ENCODE results near the gene VIPAS39.
"Not testable (repeated sequence)": the region's sequence is repeated elsewhere in the genome, so short reads cannot be mapped to it uniquely, and the experiment has no call there.

Gene VIPAS39

GRCh38 chr14:77469539-77469938 is 12.1 kb upstream of the VIPAS39 start:
- DNase-seq = no peak

GRCh38 chr14:77469067-77469505 is 11.7 kb upstream of the VIPAS39 start:
- DNase-seq = no peak

GRCh38 chr14:77467801-77468200 is 10.4 kb upstream of the VIPAS39 start:
- DNase-seq = no peak

DNA sequence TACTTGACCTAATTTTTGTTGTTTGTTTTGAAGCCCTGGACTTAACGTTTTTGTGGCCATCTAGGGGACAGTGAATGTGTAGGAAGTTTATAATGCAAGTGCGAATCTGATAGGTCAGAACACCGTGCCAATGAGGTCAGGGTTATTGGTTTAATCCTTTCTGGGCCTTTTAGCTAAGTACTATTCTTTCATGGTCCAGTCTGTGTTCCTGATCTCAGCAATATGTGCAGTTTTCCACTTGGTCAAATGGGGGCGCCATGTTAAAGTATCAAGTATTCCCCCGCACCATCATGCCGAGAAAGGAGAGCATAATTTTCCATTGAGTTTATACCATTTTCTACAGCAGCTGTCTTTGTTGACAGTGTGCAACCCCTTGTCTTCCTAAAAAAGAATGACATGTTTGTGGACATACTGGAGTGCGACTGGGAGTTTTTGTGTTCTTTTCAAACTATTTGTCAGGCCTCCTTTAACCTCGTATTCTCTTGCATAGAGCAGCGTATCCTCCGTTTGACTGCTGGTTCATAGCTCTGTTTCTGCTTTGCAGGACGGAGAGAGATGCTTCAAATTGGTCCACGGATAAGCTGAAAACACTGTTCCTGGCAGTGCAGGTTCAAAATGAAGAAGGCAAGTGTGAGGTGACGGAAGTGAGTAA is 1.8 kb upstream of the VIPAS39 start:
- no peak for DNase-seq

DNA sequence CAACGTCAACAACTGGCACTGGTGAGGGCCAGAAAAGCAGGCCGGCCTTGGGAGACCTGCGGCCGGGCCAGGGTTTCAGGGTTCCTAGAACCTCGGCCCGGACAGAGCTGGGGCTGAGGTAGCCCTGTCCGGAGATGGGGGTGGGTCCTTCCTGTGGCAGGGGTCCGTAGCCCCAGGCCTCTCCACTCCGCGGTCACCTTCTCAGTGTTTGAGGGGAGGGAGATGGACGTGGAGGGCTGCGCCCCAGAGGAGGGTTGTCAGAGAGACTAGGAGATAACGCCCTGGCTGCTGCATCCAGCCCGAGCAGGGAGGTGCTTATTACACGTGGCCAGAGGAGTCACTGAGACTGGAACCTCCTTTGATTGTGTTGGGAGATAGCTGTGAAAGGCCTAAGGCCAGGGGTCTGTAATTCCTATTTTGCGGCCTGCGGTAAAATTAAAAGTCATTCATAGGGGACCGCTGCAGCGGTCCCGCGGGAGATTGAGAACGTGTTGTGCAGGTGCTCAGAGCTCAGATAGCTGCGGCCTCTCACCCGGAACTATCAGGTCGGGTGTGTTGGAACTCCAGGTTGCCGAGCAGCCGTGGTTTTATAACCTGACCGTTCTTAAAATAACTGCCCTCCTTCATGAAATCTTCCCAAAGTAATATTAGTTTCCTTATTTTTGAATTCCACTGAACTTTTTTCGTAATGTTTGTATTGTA is 999 bp upstream of the VIPAS39 start:
- no peak for DNase-seq

GRCh38 chr14:77457115-77457521 is 283 bp downstream of the VIPAS39 start:
- DNase-seq = no peak

GRCh38 chr14:77455966-77456640 is 1.3 kb downstream of the VIPAS39 start:
- no peak for DNase-seq

- DNase-seq = no peak
Observed at GRCh38 chr14:77442196-77442595, 15.2 kb downstream of the VIPAS39 start.

DNA sequence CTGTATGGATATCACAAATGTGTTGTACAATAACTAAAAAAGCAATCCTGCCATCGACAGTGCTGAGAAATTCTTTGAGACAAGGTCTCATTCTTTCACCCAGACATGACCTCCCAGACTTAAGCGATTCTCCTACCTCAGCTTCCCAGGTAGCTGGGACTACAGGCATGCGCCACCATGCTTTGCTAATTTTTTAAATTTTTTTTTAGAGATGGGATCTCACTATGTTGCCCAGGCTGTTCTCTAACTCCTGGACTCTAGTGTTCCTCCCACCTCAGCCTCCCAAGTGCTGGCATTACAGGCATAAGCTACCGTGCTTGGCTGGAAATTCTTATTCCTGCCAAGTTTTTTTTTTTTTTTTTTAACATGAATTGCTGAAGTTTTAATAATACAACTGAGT is 17.5 kb downstream of the VIPAS39 start:
- DNase-seq = no peak

DNA sequence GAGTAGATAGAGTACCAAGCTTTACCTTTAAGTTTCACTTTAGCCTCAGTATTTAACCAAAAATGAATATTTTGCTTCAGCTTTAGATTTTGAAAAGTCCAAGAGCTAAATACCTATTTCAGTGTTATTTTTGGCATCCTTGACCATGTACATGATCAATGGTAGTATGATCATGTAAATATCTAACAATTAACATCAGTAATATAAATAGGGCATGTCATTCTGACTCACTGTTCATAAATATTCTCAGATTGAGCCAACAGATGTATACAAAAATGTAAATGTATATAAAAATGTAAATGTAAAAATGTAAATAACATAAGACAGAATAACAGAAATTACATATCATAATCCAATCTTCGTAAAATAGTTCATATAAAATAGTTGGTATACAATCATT is 18.8 kb downstream of the VIPAS39 start:
- no peak for DNase-seq

- no peak for DNase-seq
Observed at GRCh38 chr14:77436042-77436441, 21.4 kb downstream of the VIPAS39 start.

DNA sequence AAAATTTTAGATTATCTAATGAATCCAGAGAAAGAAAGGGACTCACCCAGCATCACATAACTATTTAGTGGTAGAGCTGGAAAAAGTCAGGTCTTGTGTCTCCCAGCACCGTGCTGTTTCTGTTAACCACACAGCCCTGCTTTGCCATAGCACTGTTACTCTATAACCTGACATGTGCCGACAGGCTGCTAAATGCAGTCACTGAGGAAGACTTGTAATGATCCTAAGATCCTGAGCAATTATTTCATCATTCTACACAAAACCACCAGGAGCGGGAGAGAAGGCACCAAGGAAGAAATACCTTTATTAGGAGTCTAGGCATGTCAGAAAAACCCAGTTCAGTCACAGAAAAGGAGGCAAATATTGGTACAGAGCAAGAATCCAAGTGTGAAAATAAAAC is 31.0 kb downstream of the VIPAS39 start:
- DNase-seq = no peak

DNA sequence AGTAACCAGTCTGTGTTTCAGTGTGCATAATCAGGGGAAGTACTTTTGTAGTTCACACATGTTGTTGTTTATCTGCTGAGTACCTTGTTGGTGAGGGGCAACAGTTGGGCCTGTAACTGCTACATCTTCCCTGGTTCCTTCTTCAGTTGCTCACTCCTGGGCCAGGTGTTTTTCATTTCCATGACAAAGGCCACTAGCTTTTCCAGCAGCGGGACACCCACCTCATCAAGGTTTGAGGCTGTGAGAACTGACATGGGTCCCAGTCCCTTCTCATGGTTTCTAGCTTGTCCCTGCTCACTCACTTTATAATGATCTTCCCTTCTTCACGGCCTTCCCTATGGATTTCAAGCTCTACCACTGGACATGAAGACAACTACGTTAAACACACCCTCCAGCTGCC is 32.5 kb downstream of the VIPAS39 start:
- no peak for DNase-seq

GRCh38 chr14:77423423-77423822 is 34.0 kb downstream of the VIPAS39 start, which contains the start of gene NOXRED1:
TSS of gene NOXRED1 (minus strand) at chr14:77423523. CDS start at chr14:77422889, 634 bp downstream.
- DNase-seq = no peak

DNA sequence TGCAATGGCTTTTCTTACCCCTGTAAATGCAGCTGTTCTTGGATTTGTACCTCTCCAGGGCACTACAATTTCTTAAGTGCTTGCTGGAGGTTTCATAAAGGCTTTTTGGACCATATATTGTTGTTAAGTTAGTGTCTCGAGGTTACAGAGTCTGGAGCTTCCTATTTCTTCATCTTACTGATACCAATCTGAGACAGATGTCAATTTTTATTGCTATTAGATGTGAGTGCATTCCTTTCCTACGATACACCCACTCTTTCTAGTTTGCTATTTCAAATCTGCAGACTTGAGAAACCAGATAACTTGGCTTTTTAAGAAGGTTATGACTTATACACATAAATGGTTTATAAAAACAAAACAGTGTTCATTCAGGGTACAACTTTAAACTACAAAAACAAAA is 36.2 kb downstream of the VIPAS39 start:
- DNase-seq = no peak

- no peak for DNase-seq
Observed at GRCh38 chr14:77416836-77417235, 40.6 kb downstream of the VIPAS39 start.

GRCh38 chr14:77416098-77416497 is 41.3 kb downstream of the VIPAS39 start:
- not testable (repeated sequence) for DNase-seq

GRCh38 chr14:77415403-77416030 is 41.9 kb downstream of the VIPAS39 start:
- not testable (repeated sequence) for DNase-seq

GRCh38 chr14:77409131-77409533 is 48.3 kb downstream of the VIPAS39 start:
- no peak for DNase-seq

GRCh38 chr14:77407158-77407557 is 50.2 kb downstream of the VIPAS39 start:
- no peak for DNase-seq

DNA sequence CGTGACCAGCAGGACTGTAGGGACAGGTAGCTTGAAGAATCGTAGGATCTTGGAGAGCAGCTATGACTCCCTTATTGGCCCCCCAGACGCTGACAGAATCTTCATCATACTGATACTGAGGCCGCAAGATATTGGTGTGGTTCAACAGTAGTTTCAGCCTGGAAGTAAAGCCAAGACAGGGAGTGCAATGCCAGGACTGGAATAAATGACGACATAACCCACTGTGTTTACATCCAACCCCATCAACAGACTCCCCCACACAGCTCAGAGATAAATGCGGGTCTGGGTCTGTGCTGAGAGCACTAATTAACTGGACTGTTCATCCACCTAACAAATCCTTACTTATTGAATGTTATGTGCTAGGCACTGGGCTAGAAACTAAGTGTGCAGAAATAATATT is 50.7 kb downstream of the VIPAS39 start:
- DNase-seq = no peak

GRCh38 chr14:77406086-77406485 is 51.3 kb downstream of the VIPAS39 start:
- no peak for DNase-seq

- no peak for DNase-seq
Observed at GRCh38 chr14:77403768-77404167, 53.6 kb downstream of the VIPAS39 start.

DNA sequence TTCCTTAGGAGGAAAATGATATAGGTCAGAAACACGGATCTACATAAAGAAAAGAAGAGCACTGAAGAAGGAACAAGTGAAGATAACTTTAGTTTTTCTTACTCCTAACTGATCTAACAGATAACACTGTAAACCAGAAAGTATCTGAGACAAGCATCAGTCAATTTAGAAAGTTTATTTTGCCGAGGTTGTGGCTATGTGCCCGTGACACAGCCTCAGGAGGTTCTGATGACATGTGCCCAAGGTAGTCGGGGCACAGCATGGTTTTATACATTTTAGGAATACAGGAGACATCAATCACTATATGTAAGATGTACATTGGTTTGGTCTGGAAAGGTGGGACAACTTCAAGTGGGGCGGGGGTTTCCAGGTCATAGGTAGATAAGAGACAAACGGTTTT is 57.2 kb downstream of the VIPAS39 start:
- DNase-seq = no peak
